GM23338 (cell line): ENCODE data around the gene FLNB. TPM values are rescaled to one million over a fixed set of nuclear protein-coding genes. Genes with fewer than 3 reads are reported as not detected.
A peak's percentile ranks its signal among the peaks of the same experiment; 100 is the strongest.

Experiments
- ATAC-seq: fragments of 200-7000 bp; cut with Tn5 transposase; 3 replicates; pipeline ENCODE4 v1.9.1; 2020
- DNase-seq: peaks from one replicate; pipeline ENCODE4 v3.0.0-alpha.2; 2015; ENCODE audit warnings: low spot score
- H2AFZ ChIP-seq: fragments of 200-600 bp; sonication (generic); 2 replicates; pipeline ENCODE4 v1.8.0; 2016; ENCODE audit warnings: antibody characterized with exemption, mild to moderate bottlenecking, moderate library complexity
- H3F3A ChIP-seq: fragments of 200-600 bp; sonication (generic); replicated peaks from 2 replicates; pipeline ENCODE4 v1.8.0; 2017; ENCODE audit warnings: antibody characterized with exemption, mixed run types, low read depth
- H3K27ac ChIP-seq: fragments of 200-600 bp; sonication (generic); 2 replicates; pipeline ENCODE4 v1.6.1; 2016; ENCODE audit warnings: low read depth
- H3K27me3 ChIP-seq: fragments of 200-600 bp; sonication (generic); 2 replicates; pipeline ENCODE4 v1.8.0; 2016; ENCODE audit warnings: mild to moderate bottlenecking, mixed run types, moderate library complexity; ENCODE audit not compliant: insufficient read depth
- H3K36me3 ChIP-seq: fragments of 200-600 bp; sonication (generic); 2 replicates; pipeline ENCODE4 v1.8.0; 2016; ENCODE audit warnings: mild to moderate bottlenecking; ENCODE audit not compliant: insufficient read depth
- H3K4me1 ChIP-seq: fragments of 200-600 bp; sonication (generic); 2 replicates; pipeline ENCODE4 v1.8.0; 2016; ENCODE audit warnings: mild to moderate bottlenecking, moderate library complexity; ENCODE audit not compliant: insufficient read depth
- H3K4me2 ChIP-seq: fragments of 200-600 bp; sonication (generic); 2 replicates; pipeline ENCODE4 v1.7.1; 2017; ENCODE audit warnings: mixed run types
- H3K4me3 ChIP-seq: fragments of 200-600 bp; sonication (generic); 2 replicates; pipeline ENCODE4 v1.6.1; 2016; ENCODE audit warnings: mixed run types
- H3K79me2 ChIP-seq: fragments of 200-600 bp; sonication (generic); replicated peaks from 2 replicates; pipeline ENCODE4 v1.8.0; 2017; ENCODE audit warnings: mild to moderate bottlenecking; ENCODE audit not compliant: insufficient read depth
- H3K9me2 ChIP-seq: fragments of 200-600 bp; sonication (generic); 2 replicates; pipeline ENCODE4 v1.8.0; 2017; ENCODE audit not compliant: insufficient read depth
- H4K20me1 ChIP-seq: fragments of 200-600 bp; sonication (generic); replicated peaks from 2 replicates; pipeline ENCODE4 v1.8.0; 2017; ENCODE audit warnings: mild to moderate bottlenecking; ENCODE audit not compliant: insufficient read depth
- H3K27ac Mint-ChIP-seq: 2 replicates; pipeline ENCODE4 v1.8.0; 2020; ENCODE audit warnings: inconsistent platforms, mild to moderate bottlenecking, moderate library complexity, mixed read lengths
- H3K27me3 Mint-ChIP-seq: 3 replicates; pipeline ENCODE4 v1.8.0; 2022; ENCODE audit warnings: low read depth, mild to moderate bottlenecking, moderate library complexity, mixed read lengths, inconsistent platforms; ENCODE audit not compliant: insufficient read depth, poor library complexity
- H3K36me3 Mint-ChIP-seq: 3 replicates; pipeline ENCODE4 v1.8.0; 2021; ENCODE audit warnings: low read depth, mild to moderate bottlenecking, inconsistent platforms, moderate library complexity, mixed read lengths
- H3K4me1 Mint-ChIP-seq: 3 replicates; pipeline ENCODE4 v1.8.0; 2020; ENCODE audit warnings: mild to moderate bottlenecking, inconsistent platforms, mixed read lengths
- H3K4me3 Mint-ChIP-seq: 3 replicates; pipeline ENCODE4 v1.8.0; 2021; ENCODE audit warnings: moderate library complexity, mild to moderate bottlenecking, inconsistent platforms, mixed read lengths
- H3K9me3 Mint-ChIP-seq: 3 replicates; pipeline ENCODE4 v1.8.0; 2020; ENCODE audit warnings: moderate library complexity, mild to moderate bottlenecking, inconsistent platforms, mixed read lengths
- CREB1 ChIP-seq: fragments of 250-450 bp; sonication (Bioruptor Pico); IDR thresholded peaks from 2 replicates; pipeline ENCODE4 v1.5.0; 2020; ENCODE audit warnings: low read depth, mild to moderate bottlenecking, moderate library complexity
- EZH2phosphoT487 ChIP-seq: fragments of 200-600 bp; sonication (generic); IDR thresholded peaks from one replicate; pipeline ENCODE4 v1.8.1; 2018; ENCODE audit warnings: antibody characterized with exemption; ENCODE audit not compliant: unreplicated experiment
- NANOG ChIP-seq: IDR thresholded peaks from 2 replicates; pipeline ENCODE4 v1.6.1; 2016; ENCODE audit warnings: antibody characterized with exemption, borderline replicate concordance
- ZNF114 ChIP-seq: fragments of 250-450 bp; sonication (Bioruptor Pico); IDR thresholded peaks from 2 replicates; pipeline ENCODE4 v1.5.0; 2020; ENCODE audit warnings: mild to moderate bottlenecking, moderate library complexity
- polyA plus RNA-seq: library from polyadenylated mRNA; unstranded; fragments of >200 nt; fragmentation: Nextera tagmentation; extraction: Ambion mirVana; gene quantifications from 2 replicates; pipeline ENCODE4 v1.2.1, GENCODE V29; 2016
- total RNA-seq: library from RNA; depleted of rRNA; stranded (reverse); fragments of >200 nt; shearing (Covaris generic); gene quantifications from 2 replicates; pipeline ENCODE4 v1.2.3, GENCODE V29; 2014
- TF ChIP-seq, protein P1 (sequence below), 2 experiments: fragments of 200-600 bp in 1 of 2; sonication (generic) in 1 of 2; conservative IDR thresholded peaks; 2 replicates each; pipeline versions ENCODE4 v1.5.1 to v1.6.1; 2016 to 2017; ENCODE audit warnings: antibody characterized with exemption in 2 of 2, low read depth in 2 of 2, mild to moderate bottlenecking in 2 of 2, moderate library complexity in 1 of 2

FLNB gene
- total and polyA plus RNA-seq, 2 experiments from 2014 or later = 39.7 to 179 TPM

DNA sequence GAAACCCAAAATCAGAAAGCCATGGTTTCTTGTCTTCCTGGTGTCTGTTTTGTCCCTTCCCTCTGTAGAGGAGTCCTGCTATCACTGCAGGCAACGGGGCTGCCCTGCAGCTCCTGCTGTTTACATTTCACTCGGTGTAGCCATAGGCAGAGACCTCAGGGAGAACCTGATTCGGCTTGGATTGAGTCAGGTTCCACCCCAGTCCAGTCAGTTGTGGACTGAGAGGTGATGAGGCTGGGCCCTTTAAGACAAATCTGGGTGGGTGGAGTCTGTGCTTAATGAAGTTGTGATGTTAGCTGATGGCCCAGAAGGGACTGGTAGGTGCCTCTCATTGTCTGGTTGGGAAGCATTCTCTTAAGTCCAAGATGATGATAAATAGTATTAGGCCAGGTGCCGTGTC is 35.7 kb downstream of the FLNB start (continued):
- TF ChIP-seq, protein P1, sequence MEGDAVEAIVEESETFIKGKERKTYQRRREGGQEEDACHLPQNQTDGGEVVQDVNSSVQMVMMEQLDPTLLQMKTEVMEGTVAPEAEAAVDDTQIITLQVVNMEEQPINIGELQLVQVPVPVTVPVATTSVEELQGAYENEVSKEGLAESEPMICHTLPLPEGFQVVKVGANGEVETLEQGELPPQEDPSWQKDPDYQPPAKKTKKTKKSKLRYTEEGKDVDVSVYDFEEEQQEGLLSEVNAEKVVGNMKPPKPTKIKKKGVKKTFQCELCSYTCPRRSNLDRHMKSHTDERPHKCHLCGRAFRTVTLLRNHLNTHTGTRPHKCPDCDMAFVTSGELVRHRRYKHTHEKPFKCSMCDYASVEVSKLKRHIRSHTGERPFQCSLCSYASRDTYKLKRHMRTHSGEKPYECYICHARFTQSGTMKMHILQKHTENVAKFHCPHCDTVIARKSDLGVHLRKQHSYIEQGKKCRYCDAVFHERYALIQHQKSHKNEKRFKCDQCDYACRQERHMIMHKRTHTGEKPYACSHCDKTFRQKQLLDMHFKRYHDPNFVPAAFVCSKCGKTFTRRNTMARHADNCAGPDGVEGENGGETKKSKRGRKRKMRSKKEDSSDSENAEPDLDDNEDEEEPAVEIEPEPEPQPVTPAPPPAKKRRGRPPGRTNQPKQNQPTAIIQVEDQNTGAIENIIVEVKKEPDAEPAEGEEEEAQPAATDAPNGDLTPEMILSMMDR (conservative IDR thresholded peaks at IDR 0.05; ENCODE audit: low read depth in 2 of 2) = no peak

DNA sequence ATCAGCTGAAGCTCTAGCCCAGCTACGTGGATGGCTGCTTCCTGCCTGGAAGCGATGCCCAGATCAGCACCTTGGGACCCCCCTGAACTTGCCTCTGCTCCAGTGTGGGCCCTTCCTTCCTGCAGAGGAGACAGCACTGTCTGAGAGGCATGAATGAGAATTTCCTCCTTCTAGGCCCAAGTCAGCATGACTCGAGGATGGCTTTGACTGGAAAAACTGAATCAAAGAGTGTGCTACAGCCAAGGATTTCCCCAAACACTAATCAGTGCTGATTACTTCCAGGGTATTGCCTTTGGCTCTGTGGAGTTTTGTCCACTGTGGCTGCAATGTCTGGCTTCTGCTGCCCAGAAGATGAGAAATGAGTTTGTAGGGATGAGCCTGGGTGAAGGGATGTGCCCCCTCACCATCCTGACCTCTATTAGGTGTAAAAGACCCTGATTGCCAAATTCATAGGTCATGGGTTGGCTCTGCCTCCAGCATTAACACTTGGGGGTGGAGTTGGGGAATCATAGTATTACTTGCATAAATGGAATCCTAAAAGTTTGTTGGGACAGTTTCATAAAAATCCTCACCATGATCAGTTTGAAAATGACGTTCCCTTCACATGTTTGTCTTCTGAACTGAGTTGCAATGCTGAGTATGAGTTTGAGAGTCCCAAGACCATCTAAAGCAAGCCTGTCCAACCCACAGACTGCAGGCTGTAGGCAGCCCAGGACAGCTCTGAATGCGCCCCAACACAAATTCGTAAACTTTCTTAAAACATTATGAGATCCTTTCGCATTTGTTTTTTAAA is 36.7 kb downstream of the FLNB start:
- H3K27me3 Mint-ChIP-seq = peaks cover 17% of the 10 kb centered on the region
- no peaks in the 10 kb centered on the region for H3K36me3 Mint-ChIP-seq
- Histone ChIP-seq H2AFZ (no peak overlapping the region), H3K4me3 (no peak overlapping the region), H3K27me3 (no peaks in the 10 kb centered on the region), H3F3A (peaks cover 4% of the 10 kb centered on the region), H3K36me3 (no peaks in the 10 kb centered on the region), H3K4me2 (no peak overlapping the region), H3K27ac (no peak overlapping the region), H3K79me2 (peaks cover 91% of the 10 kb centered on the region), H3K9me2 (no peaks in the 10 kb centered on the region), H3K4me1 (peaks cover 57% of the 10 kb centered on the region), H4K20me1 (no peaks in the 10 kb centered on the region; the same call in 1 of the 2 replicates)
- H3K4me1 Mint-ChIP-seq = peaks cover 72% of the 10 kb centered on the region
- ATAC-seq (no peak), DNase-seq (no peak)
- no peak overlapping the region for H3K4me3 Mint-ChIP-seq
- no peaks in the 10 kb centered on the region for H3K9me3 Mint-ChIP-seq
- H3K27ac Mint-ChIP-seq = peak overlapping the region; percentile 69; the same call in 1 of the 2 replicates
- TF ChIP-seq EZH2phosphoT487 = no peak

DNA sequence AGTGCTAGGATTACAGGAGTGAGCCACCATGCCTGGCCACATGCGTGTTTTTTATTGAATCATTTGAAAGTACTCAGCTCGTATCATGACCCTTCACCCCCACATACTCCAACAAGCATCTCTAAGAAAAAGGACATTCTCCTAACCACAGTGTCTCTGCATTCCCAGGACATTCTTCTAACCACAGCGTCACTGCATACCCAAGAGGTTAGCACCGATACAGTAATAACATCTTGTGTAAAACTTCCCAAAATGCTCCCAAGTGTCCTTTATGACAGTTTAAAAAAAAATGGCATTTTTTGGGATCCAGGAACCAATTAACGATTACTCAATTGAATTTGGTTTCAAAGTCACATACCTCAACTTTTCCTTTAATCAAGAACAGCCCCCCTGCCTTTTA is 39.6 kb downstream of the FLNB start:
- Histone ChIP-seq H3K4me2 (no peak overlapping the region; the same call in 1 of the 2 replicates), H3K36me3 (no peaks in the 10 kb centered on the region), H3K79me2 (peaks cover 97% of the 10 kb centered on the region), H4K20me1 (peaks cover 3% of the 10 kb centered on the region; the same call in 1 of the 2 replicates), H3K9me2 (no peaks in the 10 kb centered on the region), H2AFZ (no peak overlapping the region), H3F3A (no peaks in the 10 kb centered on the region; the same call in 1 of the 2 replicates), H3K4me1 (peaks cover 53% of the 10 kb centered on the region), H3K4me3 (no peak overlapping the region), H3K27me3 (no peaks in the 10 kb centered on the region), H3K27ac (peak overlapping the region; percentile 88)
- Mint-ChIP-seq H3K9me3 (no peaks in the 10 kb centered on the region), H3K27ac (peak overlapping the region; percentile 95; the same call in 1 of the 2 replicates), H3K36me3 (no peaks in the 10 kb centered on the region), H3K4me1 (peaks cover 67% of the 10 kb centered on the region), H3K27me3 (peaks cover 19% of the 10 kb centered on the region), H3K4me3 (no peak overlapping the region; the same call in 2 of the 3 replicates)
- TF ChIP-seq EZH2phosphoT487 = no peak
- TF ChIP-seq ZNF114 (CRISPR knock-in tag) = no peak
- TF ChIP-seq CREB1 (CRISPR knock-in tag) = no peak
- TF ChIP-seq NANOG = no peak
- ATAC-seq (no peak), DNase-seq (no peak)
